HG03460 (cell line): ENCODE results near the gene PLD1.
A peak's percentile ranks its signal among the peaks of the same experiment; 100 is the strongest.

Source experiments
- ATAC-seq: cut with Tn5 transposase; IDR thresholded peaks from one replicate; pipeline ENCODE4 v1.9.1; 2021; ENCODE audit not compliant: unreplicated experiment

The PLD1 gene

DNA sequence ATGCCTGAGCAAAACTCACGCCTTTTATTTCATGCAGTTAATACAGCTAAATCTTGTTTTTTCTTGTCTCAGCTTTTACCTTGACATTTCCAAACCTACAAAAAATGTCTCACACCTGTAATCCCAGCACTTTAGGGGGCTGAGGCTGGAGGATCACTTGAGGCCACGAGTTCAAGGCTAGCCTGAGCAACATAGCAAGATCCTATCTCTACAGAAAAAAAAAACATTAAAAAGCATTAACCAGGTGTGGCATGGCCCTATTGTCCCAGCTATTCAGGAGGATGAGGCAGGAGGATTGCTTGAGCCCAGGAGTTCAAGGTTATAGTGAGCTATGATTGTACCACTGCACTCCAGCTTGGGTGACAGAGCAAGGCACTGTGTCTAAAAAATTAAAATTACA is 29.0 kb upstream of the PLD1 start:
- no peak for ATAC-seq

- ATAC-seq, result no peak
Measured at GRCh38 chr3:171838218-171838720, 28.0 kb upstream of the PLD1 start.

GRCh38 chr3:171837698-171838097 is 27.4 kb upstream of the PLD1 start:
- ATAC-seq, result no peak

- no peak for ATAC-seq
Measured at GRCh38 chr3:171836855-171837254, 26.6 kb upstream of the PLD1 start.

DNA sequence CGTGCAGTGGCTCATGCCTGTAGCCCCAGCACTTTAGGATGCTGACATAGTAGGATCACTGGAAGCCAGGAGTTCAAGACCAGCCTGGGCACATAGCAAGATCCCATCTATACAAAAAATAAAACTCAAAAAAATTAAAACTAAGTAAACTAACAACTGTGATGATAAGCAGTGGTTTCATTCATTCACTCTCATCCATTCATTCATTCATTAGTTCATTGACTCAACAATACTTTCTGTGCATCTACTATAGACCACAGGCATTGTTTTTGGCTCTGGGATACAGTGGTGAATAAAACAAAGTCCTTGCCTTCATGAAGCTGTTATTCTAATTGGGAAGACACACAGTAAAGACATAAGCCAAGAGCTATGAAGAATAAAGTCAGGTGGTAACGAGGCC is 25.3 kb upstream of the PLD1 start:
- no peak for ATAC-seq

- ATAC-seq, result no peak
Measured at GRCh38 chr3:171835116-171835515, 24.8 kb upstream of the PLD1 start.

GRCh38 chr3:171834461-171834801 is 24.1 kb upstream of the PLD1 start:
- no peak for ATAC-seq

DNA sequence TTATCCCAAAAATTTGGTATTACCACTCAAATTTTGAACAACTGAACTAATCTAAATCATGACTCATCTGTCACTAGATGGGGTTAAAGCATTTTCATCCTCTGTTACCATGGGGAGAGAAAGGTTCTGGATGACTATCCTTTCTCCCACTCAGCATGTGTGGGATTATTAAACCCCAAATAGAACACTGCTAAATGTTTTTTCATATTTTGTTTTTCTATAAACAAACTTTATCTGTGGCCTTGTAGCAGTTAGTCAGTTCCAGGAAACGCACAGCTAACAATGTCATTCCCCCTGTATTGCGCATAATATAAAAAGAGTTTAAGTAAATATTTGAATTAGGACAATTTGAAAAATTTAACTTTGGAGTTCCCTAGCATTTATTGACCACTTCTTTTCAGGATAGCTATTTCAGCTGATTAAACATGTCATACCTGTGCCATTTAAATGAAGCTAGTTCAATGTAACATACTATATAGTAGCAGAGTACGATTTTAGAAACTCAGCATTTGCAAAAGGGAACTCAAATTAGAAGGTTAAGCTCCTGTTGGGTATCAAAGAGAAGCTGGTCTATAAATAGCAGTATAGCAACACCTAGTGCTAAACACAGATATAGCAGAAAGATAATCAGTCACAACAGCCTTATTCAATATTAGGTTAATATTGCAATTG is 23.6 kb upstream of the PLD1 start:
- ATAC-seq, result peak; percentile 48

DNA sequence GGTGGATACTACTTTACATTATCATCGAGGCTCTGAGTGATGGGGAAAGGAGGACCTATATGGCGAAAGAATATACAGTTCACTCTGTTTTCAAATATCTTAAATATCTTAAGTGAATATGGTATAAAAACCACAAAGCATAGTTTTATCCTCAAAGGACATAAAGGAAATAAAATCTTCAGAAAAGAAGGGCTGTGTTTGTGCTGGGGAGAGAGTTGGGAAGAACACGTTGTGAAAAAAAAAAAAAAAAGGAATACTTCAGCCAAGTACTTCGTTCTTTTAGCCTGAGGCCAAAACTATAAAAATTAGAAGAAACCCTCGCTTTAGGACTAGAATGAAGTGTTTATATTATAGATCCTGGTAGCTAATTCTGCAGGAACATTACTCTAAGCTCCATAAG is 22.7 kb upstream of the PLD1 start:
- ATAC-seq, result no peak

GRCh38 chr3:171831936-171832335 is 21.7 kb upstream of the PLD1 start:
- no peak for ATAC-seq

- no peak for ATAC-seq
Measured at GRCh38 chr3:171830518-171830875, 20.2 kb upstream of the PLD1 start.

- peak; percentile 72 for ATAC-seq
Measured at GRCh38 chr3:171829841-171830517, 19.7 kb upstream of the PLD1 start.

GRCh38 chr3:171828902-171829770 is 18.9 kb upstream of the PLD1 start:
- no peak for ATAC-seq

GRCh38 chr3:171827836-171828458 is 17.7 kb upstream of the PLD1 start:
- no peak for ATAC-seq

DNA sequence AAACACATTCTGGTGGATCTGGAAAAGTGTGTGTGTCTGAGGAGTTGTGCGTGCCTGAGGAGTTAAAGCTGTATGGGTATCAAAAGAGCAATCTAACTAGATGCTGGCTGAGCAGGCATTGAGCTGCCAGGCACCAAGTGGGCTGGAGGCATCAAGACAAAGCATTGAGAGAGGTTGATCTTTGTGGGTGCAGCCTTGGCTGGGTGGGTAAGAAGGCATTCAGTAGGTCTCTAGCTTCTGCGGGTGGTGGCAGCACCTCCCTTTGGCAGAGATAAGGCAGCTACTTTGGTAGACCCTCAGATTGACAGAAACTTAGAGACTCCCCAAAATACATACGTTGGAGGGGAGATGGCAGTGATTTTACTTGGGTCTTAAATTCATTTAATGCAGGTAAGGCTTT is 17.1 kb upstream of the PLD1 start:
- ATAC-seq, result no peak

DNA sequence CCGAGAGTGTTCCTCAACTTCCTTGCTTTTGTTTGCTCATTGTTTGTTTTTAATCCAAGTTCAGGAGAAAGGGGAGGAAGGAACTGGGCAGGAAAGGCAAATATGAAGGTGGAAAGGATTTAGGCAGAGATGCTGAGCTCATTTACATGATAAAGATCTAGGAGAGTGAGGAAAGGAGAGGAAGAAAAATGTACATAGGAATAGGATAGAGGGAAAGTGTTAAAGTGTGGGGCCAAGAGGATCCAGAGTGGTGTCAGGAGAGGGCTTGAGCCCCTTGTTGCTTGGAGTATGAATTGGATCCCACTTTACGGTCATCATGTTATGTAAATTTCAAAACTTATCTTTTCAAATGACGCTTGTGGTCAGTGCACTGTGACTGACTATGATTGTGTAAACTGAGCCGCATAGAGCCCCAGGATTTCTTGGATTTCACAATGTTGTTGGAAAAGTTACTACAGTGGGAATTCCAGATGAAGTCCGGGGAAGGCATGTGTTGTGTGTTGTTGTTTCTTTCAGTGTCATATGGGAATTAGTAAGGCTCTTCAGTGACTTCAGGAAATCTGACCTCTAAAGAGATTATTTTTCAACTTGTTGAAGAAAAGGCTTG is 15.0 kb upstream of the PLD1 start:
- no peak for ATAC-seq

DNA sequence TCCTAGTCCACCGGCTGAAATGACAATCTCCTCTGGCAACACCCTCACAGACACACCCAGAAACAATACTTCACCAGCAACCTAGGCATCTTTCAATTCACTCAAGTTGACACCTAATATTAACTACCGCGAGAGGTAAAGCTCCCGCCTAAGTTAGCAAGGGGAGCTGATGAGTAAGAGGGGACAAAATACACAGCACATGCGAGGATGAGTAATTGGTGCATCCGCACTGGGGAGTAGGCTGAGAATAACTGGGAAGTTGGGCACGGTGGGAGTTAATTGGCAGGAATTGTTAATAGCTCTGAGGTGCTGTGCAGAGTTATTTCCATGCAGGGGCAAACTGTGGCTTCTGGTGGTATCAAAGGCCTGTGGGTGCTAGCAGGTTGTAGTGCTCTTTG is 14.5 kb upstream of the PLD1 start:
- no peak for ATAC-seq

- ATAC-seq, result no peak
Measured at GRCh38 chr3:171824116-171824515, 13.8 kb upstream of the PLD1 start.

DNA sequence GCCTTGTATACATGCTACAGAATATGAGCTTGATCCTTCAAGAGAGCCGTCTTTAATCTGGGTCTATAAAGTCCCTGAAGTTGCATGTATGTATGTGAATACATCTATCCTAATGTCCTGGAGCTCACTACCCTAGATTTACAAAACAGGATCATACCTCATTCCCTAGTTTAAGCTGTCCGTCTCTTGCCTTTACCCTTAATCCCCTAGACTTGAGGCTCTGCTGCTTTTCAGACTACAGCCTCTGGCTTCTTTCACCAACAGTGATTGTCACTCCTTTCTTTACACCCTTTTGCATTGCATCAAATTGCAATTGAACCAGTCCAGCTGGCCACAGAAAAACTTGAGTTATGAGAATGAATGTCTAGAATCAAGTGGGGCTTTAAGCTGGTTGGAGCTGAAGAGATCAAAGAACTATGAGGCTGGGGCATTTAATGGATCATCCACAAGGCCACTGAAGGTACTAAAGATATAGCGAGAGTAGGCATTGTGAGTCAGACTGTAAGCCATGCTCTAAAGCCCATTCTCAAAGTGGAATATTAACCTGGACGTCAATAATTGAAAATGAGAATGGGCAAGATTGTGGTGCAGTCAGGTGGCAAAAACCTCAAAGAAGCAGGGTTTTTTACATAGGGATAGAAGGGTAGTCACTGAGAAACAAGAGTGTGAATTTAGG is 12.3 kb upstream of the PLD1 start:
- peak; percentile 87 for ATAC-seq

DNA sequence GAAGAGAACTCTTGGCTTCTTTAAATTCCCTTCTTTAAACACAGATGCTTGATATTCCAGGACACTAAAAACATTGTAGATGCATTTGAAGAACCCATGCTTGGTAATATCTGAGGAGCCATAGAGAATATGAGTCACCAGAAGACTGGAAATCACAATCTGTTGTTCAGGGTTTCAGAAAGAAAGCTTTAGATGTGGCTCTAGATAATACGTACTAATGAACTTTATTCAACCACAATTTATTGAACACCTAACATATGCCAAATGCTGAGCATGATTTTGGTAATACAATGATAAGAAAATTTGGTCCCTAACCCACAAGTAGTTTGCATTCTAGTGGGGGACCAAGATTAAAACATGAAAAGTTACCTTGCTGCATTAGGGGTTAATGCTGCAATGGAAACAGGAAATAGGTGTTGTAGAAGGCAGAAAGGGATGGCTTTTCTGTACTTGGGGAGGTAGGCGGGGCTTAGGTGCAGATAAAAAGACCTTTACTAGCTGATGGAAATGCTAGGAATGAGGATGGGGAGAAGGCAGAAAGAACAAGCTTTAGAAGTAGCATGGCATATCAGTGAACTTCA is 11.6 kb upstream of the PLD1 start:
- no peak for ATAC-seq
